Duodenal mucosa (tissue), 2 donors: Measurements from ENCODE around the gene TBC1D10A.

Source experiments
- H3K27ac ChIP-seq: one replicate; pipeline ENCODE4 v1.7.0; 2013; ENCODE audit warnings: low read depth, low read length
- H3K27me3 ChIP-seq, 2 donors: one replicate each; pipeline ENCODE4 v1.7.0; 2013; ENCODE audit warnings: low read length in 2 of 2, control low read depth in 1 of 2; ENCODE audit not compliant: insufficient read depth in 2 of 2, control insufficient read depth in 1 of 2
- H3K36me3 ChIP-seq, 2 donors: one replicate each; pipeline ENCODE4 v1.7.0; 2013; ENCODE audit warnings: low read length in 2 of 2, control low read depth in 1 of 2; ENCODE audit not compliant: insufficient read depth in 2 of 2, control insufficient read depth in 1 of 2
- H3K4me1 ChIP-seq, 2 donors: one replicate each; pipeline ENCODE4 v1.7.0; 2013; ENCODE audit warnings: low read length in 2 of 2, control low read depth in 1 of 2; ENCODE audit not compliant: insufficient read depth in 2 of 2, control insufficient read depth in 1 of 2
- H3K4me3 ChIP-seq, 2 donors: one replicate each; pipeline ENCODE4 v1.7.0; 2013; ENCODE audit warnings: low read length in 2 of 2, low read depth in 1 of 2
- H3K9ac ChIP-seq, 2 donors: one replicate each; pipeline ENCODE4 v1.7.0; 2013; ENCODE audit warnings: low read length in 2 of 2, low read depth in 1 of 2
- H3K9me3 ChIP-seq, 2 donors: one replicate each; pipeline ENCODE4 v1.7.0; 2013; ENCODE audit warnings: low read length in 2 of 2, control low read depth in 1 of 2; ENCODE audit not compliant: control insufficient read depth in 1 of 2

Gene TBC1D10A

GRCh38 chr22:30323246-30323645, 3.5 kb downstream of the TBC1D10A start:
- no peaks in the 10 kb centered on the region for H3K27me3 ChIP-seq
- H3K9ac ChIP-seq: no peak overlapping the region
- H3K9me3 ChIP-seq: no peaks in the 10 kb centered on the region
- no peak overlapping the region for H3K4me3 ChIP-seq
- no peak overlapping the region for H3K27ac ChIP-seq
- H3K36me3 ChIP-seq: peaks cover 6 to 30% of the 10 kb centered on the region in 2 donors
- H3K4me1 ChIP-seq: peaks cover 31 to 43% of the 10 kb centered on the region in 2 donors

DNA sequence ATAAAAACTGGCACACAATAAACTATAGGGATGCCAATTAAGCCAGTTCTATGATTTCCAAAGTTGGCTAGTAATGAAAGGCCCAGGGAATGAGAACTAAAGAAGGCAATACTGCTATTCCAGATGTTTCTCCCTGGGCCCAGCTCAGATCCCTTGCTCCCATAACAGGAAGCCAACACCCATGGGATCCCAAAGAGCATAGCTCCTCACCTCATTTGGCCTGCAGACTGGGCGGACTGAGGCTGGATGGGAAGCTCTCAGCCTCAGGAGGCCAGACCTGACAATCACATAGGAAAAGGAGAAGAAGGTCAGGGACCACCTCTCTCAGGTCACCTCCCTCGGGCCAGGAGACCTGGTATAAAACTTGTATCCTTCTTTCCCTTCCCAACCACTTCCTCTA, 5.3 kb downstream of the TBC1D10A start:
- no peaks in the 10 kb centered on the region for H3K27me3 ChIP-seq
- peaks cover 6 to 33% of the 10 kb centered on the region in 2 donors for H3K36me3 ChIP-seq
- H3K4me1 ChIP-seq: peaks cover 30 to 37% of the 10 kb centered on the region in 2 donors
- no peaks in the 10 kb centered on the region for H3K9me3 ChIP-seq
- H3K4me3 ChIP-seq: no peak overlapping the region
- no peak overlapping the region for H3K9ac ChIP-seq
- no peak overlapping the region for H3K27ac ChIP-seq

GRCh38 chr22:30320021-30320556, 6.7 kb downstream of the TBC1D10A start:
- Histone ChIP-seq H3K36me3 (peaks cover 6 to 33% of the 10 kb centered on the region in 2 donors), H3K9me3 (no peaks in the 10 kb centered on the region), H3K27me3 (no peaks in the 10 kb centered on the region), H3K9ac (no peak overlapping the region), H3K4me3 (no peak overlapping the region), H3K4me1 (peaks cover 22 to 39% of the 10 kb centered on the region in 2 donors), H3K27ac (no peak overlapping the region)

DNA sequence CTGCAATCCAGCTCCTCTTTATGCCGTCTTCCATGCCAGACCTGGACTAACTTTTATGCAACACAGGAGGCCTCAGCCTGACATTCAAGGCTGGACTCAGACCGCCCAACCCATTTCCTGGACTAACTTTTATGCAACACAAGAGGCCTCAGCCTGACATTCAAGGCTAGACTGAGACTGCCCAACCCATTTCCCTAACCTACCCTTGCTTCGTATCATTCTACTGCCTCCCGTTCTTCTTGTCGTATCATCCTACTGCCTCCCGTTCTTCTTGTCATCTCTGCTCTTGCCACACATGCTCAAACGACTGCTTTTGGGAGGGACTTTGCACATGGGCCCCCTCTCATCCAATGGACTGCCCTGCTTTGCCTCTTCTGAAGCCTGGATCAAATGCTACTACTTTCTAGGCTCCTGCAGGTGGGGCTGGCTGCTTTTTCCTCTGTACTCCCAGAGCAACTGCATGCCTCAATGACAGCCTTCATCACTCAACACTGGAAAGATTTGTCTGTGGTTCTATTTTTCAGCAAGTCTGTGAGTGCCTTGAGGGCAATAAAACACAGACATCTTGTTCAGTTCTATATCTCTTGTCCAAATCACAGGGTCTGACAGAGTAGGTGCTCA, 7.8 kb downstream of the TBC1D10A start:
- H3K36me3 ChIP-seq: peaks cover 6 to 33% of the 10 kb centered on the region in 2 donors
- H3K4me1 ChIP-seq: peaks cover 13 to 35% of the 10 kb centered on the region in 2 donors
- no peak overlapping the region for H3K27ac ChIP-seq
- H3K4me3 ChIP-seq: no peak overlapping the region
- H3K9me3 ChIP-seq: no peaks in the 10 kb centered on the region
- H3K9ac ChIP-seq: no peak overlapping the region
- H3K27me3 ChIP-seq: no peaks in the 10 kb centered on the region

GRCh38 chr22:30317778-30318177, 9.0 kb downstream of the TBC1D10A start:
- peaks cover 6 to 33% of the 10 kb centered on the region in 2 donors for H3K36me3 ChIP-seq
- no peaks in the 10 kb centered on the region for H3K9me3 ChIP-seq
- H3K4me3 ChIP-seq: no peak overlapping the region
- no peak overlapping the region for H3K27ac ChIP-seq
- H3K9ac ChIP-seq: peak overlapping the region in 1 of 2 donors; percentile 6
- peaks cover 15 to 41% of the 10 kb centered on the region in 2 donors for H3K4me1 ChIP-seq
- no peaks in the 10 kb centered on the region for H3K27me3 ChIP-seq

DNA sequence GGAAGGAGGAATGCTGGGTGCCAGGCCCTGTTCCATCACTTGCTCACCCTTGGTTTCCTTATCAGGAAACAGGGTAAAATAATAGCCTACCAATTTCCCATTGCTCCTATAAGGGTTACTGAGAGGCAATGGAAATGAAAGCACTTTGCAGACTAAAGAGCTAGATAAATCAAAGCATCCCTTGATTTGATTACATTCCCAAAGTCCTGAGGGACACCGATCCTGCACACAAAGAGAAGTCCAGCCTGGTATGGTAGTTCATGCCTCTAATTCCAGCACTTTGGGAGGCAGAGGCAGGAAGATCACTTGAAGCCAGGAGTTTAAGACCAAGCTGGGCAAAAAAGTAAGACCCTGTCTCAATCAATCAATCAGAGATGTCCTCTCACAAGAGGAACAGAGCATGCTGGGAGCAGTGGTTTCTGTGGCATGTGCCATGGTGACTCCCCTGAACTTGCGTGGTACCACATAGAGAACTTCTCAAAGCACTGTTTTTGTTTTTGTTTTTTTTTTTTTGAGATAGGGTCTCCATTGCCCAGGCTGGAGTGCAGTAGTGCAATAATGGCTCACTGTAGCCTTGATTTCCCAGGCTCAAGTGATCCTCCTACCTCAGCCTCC, 10.7 kb downstream of the TBC1D10A start:
- Histone ChIP-seq H3K9me3 (no peaks in the 10 kb centered on the region), H3K9ac (no peak overlapping the region), H3K27ac (no peak overlapping the region), H3K27me3 (no peaks in the 10 kb centered on the region), H3K4me3 (no peak overlapping the region), H3K36me3 (peaks cover 6 to 30% of the 10 kb centered on the region in 2 donors), H3K4me1 (peaks cover 32 to 56% of the 10 kb centered on the region in 2 donors)

DNA sequence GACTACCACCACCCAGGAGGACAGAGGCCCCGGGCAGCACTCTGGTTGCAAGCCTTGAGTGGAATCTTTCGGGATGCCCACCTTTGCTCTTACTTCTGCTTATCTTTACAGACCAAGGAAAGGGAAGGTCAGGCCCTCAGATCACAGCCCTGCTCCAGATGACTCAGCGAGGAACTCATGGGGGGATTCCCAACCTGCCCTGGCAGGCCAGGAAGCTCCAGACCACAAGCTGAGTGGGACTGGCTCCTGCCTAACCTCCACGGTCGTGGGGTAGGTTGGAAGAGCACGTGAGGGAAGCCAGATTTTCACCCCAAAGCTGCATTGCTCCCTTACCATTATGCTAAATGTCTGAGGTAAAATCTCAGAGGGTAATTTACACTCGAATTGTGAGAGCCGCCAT, 11.8 kb downstream of the TBC1D10A start:
- peaks cover 44 to 63% of the 10 kb centered on the region in 2 donors for H3K4me1 ChIP-seq

GRCh38 chr22:30313527-30314363, 13.0 kb downstream of the TBC1D10A start:
- peaks cover 0 to 8% of the 10 kb centered on the region in 2 donors for H3K36me3 ChIP-seq
- no peak overlapping the region for H3K9ac ChIP-seq
- H3K9me3 ChIP-seq: no peaks in the 10 kb centered on the region
- no peak overlapping the region for H3K4me3 ChIP-seq
- peaks cover 51 to 63% of the 10 kb centered on the region in 2 donors for H3K4me1 ChIP-seq
- H3K27me3 ChIP-seq: no peaks in the 10 kb centered on the region
- no peak overlapping the region for H3K27ac ChIP-seq

More for the DNA sequence above, 11.8 kb downstream of the TBC1D10A start:
- no peaks in the 10 kb centered on the region for H3K27me3 ChIP-seq
- no peak overlapping the region for H3K4me3 ChIP-seq
- no peaks in the 10 kb centered on the region for H3K9me3 ChIP-seq
- H3K36me3 ChIP-seq: peaks cover 6 to 20% of the 10 kb centered on the region in 2 donors
- H3K9ac ChIP-seq: no peak overlapping the region
- H3K27ac ChIP-seq: no peak overlapping the region

GRCh38 chr22:30312053-30312452, 14.7 kb downstream of the TBC1D10A start:
- Histone ChIP-seq H3K27ac (peak overlapping the region; percentile 1), H3K27me3 (no peaks in the 10 kb centered on the region), H3K4me3 (no peak overlapping the region), H3K36me3 (no peaks in the 10 kb centered on the region), H3K9ac (no peak overlapping the region), H3K9me3 (no peaks in the 10 kb centered on the region), H3K4me1 (peaks cover 57 to 77% of the 10 kb centered on the region in 2 donors)
